Activated CD4-positive, CD25-positive, alpha-beta regulatory T cell treated with anti-CD3 and anti-CD28 coated beads, Interleukin-2, amount 50 U/mL, for 16 hours (primary cell): ENCODE data around the gene PAK5.

Experiments used
- DNase-seq: peaks from one replicate; pipeline ENCODE4 v3.0.0-alpha.2; 2020; ENCODE audit warnings: low read depth, low spot score

Gene PAK5

DNA sequence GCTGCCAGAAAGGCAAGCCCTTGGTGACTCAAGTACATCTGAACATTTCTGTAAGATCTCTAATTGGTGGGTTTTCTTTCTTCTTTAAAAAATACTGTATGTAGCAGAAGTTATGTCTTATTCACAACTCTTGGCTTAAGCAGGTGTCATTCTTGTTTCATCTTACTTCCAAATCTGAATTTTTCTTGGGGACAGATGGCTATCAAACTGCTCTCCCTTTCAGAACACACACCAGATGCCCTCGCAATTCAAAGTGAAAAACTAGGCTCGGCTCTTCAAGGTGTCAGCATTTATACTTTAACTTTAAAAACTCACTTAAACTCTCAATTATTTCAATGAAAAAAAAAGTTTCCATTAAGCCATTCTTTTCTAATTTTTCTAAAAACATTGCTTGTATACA lies 49.7 kb downstream of the PAK5 start:
- DNase-seq, result no peak

DNA sequence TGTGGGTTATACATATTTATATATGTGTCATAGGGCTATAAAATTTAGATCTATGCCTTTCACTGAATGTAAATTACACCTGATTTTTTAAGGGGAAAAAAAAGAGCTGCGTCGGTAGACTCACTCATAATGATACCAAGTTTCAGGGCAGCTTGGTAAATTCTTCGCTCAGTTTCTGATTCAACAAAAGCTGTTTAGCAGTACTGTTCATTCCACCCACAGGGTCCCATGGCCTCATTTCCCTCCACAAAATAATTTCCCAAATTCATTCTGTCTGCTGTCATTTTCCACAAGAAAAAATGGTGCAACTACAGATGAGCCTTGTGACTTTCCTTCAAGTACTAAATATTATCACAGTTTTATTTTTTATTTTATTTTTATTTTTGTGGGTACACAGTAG lies 63.7 kb downstream of the PAK5 start:
- no peak for DNase-seq

GRCh38 chr20:9769954-9770353 lies 68.9 kb downstream of the PAK5 start:
- no peak for DNase-seq

DNA sequence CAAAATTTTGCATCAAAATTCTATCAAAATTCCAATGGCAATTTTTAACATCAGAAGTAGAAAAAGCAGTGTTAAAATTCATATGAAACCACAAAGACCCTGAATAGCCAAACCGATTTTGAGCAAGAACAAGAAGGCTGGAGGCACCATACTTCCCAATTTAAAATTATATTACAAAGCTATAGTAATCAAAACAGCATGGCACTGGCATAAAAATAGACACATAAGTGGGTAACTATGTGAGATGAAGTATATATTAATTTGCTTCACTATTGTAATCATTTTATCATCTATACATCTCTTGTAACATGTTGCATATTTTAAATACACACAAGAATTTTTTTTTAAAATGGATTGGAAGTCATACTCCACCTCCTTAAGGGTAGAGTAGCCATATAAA lies 77.4 kb downstream of the PAK5 start:
- no peak for DNase-seq

- no peak for DNase-seq
These were observed 79.5 kb downstream of the PAK5 start for GRCh38 chr20:9759392-9759791.

GRCh38 chr20:9758752-9759151 lies 80.1 kb downstream of the PAK5 start:
- no peak for DNase-seq

DNA sequence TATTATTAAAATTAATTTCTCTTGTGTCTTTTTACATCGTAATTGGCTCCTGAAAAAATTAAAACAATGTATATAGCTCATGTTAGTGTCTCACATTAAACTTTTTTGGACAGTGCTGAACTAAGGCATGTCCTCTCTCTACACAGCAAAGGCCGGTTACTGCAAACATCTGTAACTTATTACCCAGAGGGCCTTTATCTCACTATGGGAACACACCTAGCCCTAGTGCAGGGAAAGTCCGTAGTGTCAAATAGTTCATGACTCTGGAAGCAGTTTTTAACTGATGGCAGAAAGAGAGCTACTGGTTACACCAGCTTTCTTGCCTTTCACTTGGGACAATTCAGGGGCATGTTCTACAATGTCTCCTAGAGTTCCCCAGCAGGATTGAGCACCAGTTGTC lies 82.2 kb downstream of the PAK5 start:
- DNase-seq, result no peak

- no peak for DNase-seq
These were observed 83.6 kb downstream of the PAK5 start for GRCh38 chr20:9755301-9755700.

GRCh38 chr20:9744551-9744950 lies 94.3 kb downstream of the PAK5 start:
- no peak for DNase-seq

- DNase-seq, result no peak
These were observed 95.0 kb downstream of the PAK5 start for GRCh38 chr20:9743871-9744270.

GRCh38 chr20:9742821-9743220 lies 96.1 kb downstream of the PAK5 start:
- DNase-seq, result no peak

- no peak for DNase-seq
These were observed 96.9 kb downstream of the PAK5 start for GRCh38 chr20:9741996-9742395.

GRCh38 chr20:9740486-9740885 lies 98.4 kb downstream of the PAK5 start:
- DNase-seq, result no peak

GRCh38 chr20:9739991-9740390 lies 98.9 kb downstream of the PAK5 start:
- no peak for DNase-seq

GRCh38 chr20:9736373-9736772 lies 102.5 kb downstream of the PAK5 start:
- no peak for DNase-seq

DNA sequence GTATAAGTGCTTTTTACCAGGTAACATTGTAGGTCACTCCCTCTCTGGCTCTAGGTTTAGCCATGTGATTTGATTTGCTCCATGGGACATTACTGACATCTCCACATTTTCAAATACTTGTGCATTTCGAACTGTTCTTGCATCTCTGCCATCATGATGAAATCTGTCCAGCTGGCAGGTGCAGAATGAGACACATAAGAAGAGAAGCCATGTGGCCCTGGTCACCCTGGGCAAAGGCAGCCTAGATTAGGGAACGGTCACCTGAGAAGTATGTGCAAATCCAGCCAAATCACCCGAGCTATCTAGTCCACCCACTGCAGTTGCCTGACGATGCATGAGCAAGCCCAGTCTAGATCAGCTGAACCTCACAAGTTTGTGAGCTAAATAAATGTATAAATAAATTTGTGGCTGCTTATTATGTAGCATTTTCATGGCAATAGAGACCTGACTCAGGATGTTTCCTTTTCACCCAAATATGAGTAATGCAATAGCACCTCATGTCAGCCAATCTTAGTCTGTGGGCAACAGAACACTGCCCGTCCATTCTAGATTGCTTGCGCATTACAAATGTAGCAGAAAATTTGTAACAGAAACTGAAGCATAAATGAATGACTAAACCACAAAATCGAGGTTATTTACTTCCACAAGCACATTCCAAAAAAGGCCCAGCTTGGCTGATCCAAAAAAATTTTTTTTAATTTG lies 115.2 kb downstream of the PAK5 start:
- no peak for DNase-seq

DNA sequence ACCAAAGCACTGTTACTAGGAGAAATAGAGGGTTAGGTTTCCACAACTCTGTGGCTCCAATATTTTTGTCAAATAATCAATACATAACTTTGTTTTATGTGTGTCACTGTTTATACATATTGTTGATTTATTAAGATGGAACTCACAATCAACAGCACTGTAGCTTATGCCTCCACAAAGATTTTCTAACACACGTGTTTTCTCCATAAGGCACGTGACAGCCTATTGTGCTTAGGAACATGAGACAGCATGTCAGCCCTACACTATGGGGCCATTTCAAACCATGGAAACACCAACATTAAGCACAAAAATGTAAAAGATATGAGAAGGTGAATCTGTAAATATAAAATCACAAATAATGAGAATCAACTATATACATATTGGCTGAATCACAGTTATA lies 127.0 kb downstream of the PAK5 start:
- no peak for DNase-seq

GRCh38 chr20:9710685-9711084 lies 128.2 kb downstream of the PAK5 start:
- no peak for DNase-seq

DNA sequence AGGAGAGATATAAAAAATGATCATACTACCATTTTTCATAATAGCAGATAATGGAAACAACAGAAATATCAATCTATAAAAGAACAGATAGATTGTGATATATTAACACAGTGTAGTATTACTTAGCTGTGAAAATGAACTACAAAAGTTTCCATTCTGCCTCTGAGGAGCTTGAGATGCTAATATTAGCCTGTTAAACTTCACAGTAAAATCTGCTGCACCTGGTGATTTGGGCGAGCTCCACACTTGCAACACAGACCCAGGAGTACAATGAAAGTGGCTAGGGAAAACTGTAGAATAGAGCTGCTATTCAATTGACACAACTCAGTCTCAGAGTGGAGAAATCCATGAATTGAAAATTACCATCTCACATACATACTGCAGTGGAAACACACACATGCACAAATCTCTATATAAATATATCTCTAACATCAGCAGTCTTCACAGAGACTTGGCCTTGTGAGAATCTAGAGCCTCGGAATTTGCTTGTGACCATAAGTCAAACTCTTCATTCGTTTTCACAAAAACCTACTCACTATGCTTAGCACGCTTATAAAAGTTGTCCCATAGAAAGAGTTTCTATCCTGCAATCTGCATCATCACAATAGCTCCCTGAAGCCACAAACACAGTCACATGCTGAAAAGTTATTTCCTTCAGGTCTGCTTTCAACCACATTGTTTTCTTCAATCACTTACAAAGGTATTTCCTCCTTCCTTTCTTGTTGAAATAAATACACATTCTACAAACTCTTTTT lies 133.0 kb downstream of the PAK5 start:
- DNase-seq, result no peak

DNA sequence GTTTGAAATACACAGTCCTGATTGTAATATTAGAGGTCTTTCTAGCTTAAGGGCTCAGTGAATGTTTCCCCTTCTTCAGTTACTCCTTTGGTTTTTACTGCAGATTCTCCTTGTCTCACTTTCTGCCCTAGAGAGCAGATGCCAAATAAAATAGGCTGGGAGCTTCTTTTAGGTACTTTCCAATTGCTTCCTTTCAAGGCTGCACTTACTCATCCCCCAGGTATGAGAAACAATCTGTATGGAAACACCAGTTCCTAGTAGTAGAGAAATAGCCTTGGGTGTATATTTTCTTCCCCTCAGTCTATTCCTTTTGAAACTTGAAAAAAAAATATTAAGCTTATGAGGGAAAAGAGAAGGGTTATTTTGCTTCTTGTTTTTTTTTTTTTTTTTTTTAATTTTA lies 139.7 kb downstream of the PAK5 start:
- no peak for DNase-seq

- DNase-seq, result no peak
These were observed 149.8 kb downstream of the PAK5 start for GRCh38 chr20:9689041-9689440.

DNA sequence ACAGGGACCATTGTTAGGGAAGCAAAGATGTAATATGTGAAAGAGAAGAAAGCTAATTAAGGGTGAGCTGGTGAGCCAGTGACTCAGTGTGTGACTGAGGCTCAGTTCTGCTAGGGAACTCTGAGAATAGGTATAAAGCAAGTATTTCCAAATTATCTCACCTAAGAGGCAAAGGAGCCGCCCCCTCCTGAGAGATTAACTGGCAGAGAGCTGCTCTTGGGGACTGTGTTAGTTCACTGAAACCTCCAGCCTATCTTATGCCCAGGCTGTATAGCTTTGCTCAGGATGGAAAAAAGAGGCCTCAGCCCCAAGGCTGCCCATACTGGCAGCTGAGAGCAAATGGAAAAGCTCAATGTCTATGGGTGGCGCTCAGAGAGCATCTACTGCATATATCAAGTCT lies 152.0 kb downstream of the PAK5 start:
- no peak for DNase-seq

DNA sequence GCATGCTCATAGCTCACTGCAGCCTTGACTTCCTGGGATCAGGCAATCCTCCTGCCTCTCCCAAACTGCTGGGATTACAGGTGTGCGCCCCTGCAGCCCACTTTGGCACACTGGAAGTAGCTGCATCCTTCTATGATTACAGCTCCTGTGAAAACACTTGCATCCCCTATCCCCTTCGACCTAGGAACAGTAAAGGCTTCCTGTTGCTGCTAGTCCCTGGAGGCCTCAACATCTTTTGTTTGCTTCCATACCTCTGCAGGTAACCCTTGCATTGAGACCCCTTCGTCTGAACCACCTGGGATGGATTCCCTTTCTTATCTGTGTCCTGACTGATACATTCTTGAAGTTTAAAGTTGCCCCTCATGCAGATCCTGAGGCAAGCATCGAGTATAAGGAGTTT lies 152.4 kb downstream of the PAK5 start:
- no peak for DNase-seq

GRCh38 chr20:9686001-9686400 lies 152.9 kb downstream of the PAK5 start:
- no peak for DNase-seq
